H7 (cell line): ENCODE data around the gene C11orf71. TPM values are rescaled to one million over a fixed set of nuclear protein-coding genes. Genes with fewer than 3 reads are reported as not detected.
A peak's percentile ranks its signal among the peaks of the same experiment; 100 is the strongest.

ENCODE experiments used
- DNase-seq: peaks from one replicate; pipeline ENCODE4 v3.0.0; 2012
- H3K27me3 ChIP-seq: 2 replicates; pipeline ENCODE4 v1.6.0; 2011; ENCODE audit warnings: mild to moderate bottlenecking, low read length; ENCODE audit not compliant: control insufficient read depth, insufficient read depth
- H3K36me3 ChIP-seq: replicated peaks from 2 replicates; pipeline ENCODE4 v1.5.1; 2011; ENCODE audit warnings: low read length; ENCODE audit not compliant: control insufficient read depth, insufficient read depth
- H3K4me3 ChIP-seq: 2 replicates; pipeline ENCODE4 v1.5.1; 2011; ENCODE audit warnings: low read depth, mild to moderate bottlenecking, control low read depth, low read length, moderate library complexity; ENCODE audit not compliant: insufficient read depth
- total RNA-seq: library from RNA; depleted of rRNA; stranded (reverse); fragments of >200 nt; shearing (Covaris generic); gene quantifications from 2 replicates; pipeline ENCODE4 v1.2.3, GENCODE V29; 2014

Gene C11orf71
- total RNA-seq, 1 experiment from 2014 or later = 11.1 TPM

DNA sequence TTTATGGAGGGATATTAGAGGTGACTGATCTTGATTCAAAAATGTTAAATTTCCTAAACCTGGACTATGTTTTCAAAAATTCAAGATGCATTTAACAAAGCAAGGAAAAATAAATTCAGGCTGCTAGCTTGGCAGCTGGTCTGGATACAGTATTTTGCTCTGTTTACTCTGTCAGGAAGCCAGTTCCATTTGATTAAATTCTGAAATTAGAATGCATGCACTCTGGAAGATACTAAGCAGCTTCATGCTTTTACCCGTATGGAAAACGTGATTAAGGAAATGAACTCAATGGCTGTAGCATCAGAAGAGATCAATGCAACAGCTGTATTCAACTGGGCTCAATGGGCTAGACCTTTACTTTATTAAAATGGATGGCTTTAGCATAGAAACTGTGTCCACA is 14.2 kb downstream of the C11orf71 start:
- no peaks in the 10 kb centered on the region for H3K27me3 ChIP-seq
- H3K36me3 ChIP-seq = no peaks in the 10 kb centered on the region
- no peak overlapping the region for H3K4me3 ChIP-seq
- no peak for DNase-seq

DNA sequence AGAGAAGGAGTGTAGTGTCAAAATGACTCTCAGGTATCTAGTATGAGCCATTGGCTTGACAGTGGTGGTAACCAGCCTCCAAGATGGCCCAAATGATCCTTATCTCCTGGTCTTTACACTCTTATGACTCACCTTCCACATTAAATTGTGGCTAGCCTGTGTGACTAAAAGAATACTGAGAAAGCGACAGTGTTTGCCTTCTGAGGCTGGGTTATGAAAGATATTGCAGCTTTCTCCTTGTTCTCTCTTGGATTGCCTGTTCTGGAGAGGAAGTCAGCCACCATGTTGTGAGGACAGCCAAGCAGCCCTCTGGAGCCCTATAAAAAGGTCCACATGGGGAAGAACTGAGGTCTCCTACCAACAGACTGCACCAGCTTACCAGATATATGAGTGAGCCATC is 15.8 kb downstream of the C11orf71 start:
- Histone ChIP-seq H3K4me3 (no peak overlapping the region), H3K36me3 (no peaks in the 10 kb centered on the region), H3K27me3 (no peaks in the 10 kb centered on the region)
- no peak for DNase-seq

DNA sequence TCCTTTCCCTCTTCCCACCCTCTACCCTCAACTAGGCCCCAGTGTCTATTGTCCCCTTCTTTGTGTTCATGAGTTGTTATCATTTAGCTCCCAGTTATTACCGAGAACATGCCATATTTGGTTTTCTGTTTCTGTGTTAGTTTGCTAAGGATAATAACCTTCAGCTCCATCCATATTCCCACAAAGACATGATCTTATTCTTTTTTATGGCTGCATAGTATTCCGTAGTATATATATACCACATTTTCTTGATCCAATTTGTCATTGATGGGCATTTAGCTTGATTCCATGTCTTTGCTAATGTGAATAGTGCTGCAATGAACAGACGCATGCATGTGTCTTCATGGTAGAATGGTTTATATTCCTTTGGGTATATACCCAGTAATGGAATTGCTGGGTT is 17.8 kb downstream of the C11orf71 start:
- no peaks in the 10 kb centered on the region for H3K27me3 ChIP-seq
- DNase-seq = no peak

DNA sequence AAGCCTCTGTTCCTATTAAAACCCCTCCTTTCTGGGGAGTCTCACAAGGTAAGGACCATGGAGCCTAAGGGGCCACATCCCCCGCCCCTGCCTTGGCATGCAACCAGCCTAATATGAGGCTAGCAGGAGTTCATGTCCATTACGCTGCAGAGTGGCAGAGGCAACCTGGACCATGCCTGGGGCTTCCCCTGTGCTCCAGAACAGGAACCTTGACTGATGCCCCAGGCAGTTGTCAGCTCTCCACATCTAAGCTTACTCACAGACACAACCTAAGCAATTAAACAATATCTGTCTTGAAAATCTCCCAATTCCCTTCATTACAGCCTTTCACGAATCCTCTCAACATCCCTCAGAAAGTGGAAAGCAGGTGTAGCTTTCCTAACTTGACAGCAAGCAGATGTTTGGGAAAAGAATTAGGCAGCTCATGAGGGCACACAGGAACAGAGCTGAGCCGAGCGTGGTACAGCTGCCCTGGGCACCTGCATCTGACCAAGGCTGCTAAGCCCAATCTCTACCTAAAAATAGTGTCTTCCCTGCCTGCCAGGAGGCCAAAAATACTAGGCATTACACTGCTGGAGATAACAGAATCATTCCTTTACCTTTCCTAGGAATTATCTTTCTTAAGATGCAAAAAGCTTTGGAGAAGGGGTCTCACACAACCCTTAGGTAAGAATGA is 20.8 kb downstream of the C11orf71 start:
- Histone ChIP-seq H3K4me3 (no peak overlapping the region), H3K36me3 (no peaks in the 10 kb centered on the region), H3K27me3 (no peaks in the 10 kb centered on the region)
- DNase-seq = no peak

More for the DNA sequence above, 17.8 kb downstream of the C11orf71 start:
- Histone ChIP-seq H3K4me3 (no peak overlapping the region), H3K36me3 (no peaks in the 10 kb centered on the region)

DNA sequence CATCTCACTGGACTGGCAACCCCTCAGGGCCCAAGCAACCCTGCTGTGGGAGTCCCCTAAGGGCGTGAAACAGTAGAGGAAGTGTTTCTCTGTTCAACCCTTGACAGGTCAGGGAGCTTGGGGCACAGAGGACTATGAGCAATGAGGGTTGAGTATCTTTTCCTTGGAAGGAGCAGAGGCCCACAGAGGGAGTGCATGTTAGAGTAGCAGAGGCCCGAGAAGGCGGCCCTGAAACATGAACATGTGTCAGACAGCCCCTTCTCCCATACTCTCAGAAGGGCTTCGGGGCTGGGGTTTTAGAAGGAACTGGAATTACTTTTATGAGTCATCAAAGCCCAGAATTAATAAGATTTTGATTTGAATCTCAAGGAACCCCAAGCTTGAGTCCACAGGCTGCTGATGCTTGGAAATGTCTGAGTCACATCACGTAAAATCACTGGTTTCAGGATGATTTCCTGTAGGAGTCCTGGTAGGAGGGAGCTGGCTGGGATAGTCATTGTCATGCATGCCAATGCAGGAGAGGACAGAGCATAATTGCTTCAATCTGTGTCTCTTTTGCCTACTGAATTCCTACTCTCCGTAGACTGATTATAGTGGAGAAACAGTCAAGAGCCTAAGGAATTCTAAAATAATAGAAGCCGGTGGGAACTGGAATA is 22.6 kb downstream of the C11orf71 start:
- H3K27me3 ChIP-seq = no peaks in the 10 kb centered on the region
- H3K4me3 ChIP-seq = no peak overlapping the region
- DNase-seq = no peak
- no peaks in the 10 kb centered on the region for H3K36me3 ChIP-seq

DNA sequence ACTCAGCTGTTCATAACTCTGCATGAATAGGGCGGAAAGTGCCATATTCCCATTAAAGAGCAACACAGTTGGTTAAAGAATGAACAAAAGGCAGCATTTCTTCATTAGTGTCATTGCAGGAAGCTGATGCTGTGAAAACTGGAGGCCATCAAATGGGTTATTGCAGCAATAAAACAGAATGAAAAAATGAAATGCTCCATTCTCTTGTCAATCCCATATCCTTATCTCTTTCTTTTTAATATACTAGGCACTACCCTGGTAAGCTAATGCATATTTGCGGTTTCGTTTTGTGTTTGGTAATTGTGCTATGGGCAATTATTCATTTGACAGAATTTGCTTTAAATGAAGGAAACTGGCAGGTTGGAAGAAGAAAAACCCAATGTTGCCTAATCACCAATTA is 25.3 kb downstream of the C11orf71 start:
- Histone ChIP-seq H3K27me3 (no peaks in the 10 kb centered on the region), H3K36me3 (no peaks in the 10 kb centered on the region), H3K4me3 (no peak overlapping the region)
- no peak for DNase-seq

DNA sequence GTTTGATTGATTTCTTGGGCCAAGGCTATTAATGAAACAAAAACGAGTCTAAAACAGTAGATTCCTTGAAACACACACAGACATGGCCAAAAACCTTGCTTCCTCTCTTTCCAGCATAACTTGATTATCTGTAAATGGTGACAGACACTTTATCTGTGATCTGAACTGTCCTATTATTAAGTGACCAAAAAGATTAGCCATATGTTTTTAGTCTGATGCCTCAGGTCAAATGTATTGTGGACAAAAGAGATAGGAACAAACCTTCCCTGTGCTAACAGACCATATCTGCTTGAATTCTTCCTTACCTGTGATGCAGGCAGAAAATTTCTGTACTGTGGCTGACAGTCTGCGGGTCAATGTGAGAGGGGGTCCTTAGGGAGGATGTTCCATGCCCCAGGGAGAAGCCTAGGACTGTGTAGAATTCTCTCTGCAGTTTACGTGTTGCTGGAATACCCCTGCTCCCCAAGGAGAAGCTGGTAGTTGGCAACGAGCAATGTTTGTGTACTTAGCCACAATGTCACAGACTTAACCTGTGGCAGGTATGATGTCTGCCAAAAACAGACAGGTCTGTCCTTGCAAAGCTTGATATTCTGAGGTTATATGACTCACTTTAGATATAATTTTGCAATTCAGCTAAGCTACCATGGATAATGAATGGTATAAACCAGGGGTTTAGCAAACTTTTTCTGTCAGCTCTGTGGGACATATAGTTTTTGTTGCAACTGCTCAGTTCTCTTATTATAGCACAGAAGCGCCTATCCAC is 31.2 kb downstream of the C11orf71 start:
- Histone ChIP-seq H3K36me3 (no peaks in the 10 kb centered on the region), H3K4me3 (no peak overlapping the region), H3K27me3 (no peaks in the 10 kb centered on the region)
- no peak for DNase-seq

DNA sequence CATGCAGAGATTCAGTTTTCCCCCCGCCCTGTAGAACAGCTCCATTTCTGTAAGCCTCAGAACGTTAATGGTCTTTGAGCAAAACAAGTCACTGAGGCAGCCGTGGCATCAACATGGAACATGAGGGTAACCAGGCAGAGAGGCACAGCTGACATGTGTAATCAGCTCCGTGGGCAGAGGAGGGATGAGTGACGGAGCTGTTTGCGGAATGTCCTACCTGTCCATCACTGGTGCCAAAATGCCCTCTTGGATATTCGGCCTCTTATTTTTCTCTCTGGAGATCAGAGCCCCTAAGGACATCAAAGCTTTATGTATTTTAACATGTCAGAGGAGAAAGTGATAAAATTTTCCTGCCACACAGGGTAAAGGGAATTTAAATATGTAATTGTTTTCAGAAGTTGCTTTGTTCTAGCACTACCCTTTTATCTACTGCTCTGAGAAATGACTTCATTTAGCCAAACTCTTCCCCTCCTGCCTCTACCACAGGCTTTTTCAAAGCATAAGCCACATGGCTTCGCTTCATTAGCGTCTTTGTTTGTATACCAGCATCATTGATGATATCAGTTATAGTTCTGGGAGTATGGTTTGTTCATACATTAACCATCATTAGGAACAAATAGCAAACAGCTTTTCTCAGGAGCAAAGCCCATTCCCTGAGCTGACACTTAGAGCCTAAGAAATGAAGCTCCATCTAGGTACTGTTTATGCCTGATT is 32.9 kb downstream of the C11orf71 start:
- Histone ChIP-seq H3K27me3 (no peaks in the 10 kb centered on the region), H3K4me3 (no peak overlapping the region), H3K36me3 (no peaks in the 10 kb centered on the region)
- no peak for DNase-seq

DNA sequence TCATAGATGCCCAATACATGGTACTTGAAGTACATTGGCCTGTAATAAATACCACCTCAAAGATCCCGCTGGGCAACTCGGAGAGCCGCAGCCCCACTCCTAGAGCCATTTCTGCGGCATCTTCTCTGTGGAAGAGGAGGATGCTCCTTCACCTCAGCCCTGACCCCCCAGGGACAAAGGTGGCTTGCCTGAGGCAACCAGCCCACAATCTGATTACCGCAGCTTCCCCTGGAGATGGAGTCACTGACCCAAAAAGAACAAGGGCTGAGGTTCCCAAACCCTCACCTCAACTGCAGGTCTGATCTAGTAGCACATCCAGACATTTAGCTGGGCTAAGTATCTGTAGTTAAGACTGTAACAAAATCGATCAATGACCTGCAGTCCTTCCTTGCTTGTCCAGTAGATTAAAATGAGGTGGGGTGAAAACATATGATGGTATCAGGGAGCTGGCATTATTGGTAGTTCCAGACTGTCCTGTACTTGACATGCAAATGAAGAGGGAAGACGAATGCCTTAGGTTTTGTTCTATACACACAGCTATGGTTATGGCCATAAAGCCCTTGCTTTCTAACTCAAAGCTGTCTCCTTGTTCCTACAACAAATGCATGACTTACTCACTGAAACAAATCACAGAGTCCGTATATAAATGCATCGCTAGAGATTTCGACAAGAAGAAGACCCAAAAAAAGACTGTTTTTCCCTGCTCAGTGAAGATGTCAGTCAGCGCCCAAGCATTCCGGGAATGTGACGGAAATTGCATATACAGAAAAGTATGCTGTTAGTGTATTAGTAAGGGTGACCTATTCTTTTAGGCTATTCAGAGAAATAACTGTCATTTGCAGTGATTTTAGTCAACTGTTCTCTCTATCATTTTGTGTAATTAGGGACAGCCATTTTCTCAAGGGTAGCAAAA is 33.7 kb downstream of the C11orf71 start:
- DNase-seq = no peak
- Histone ChIP-seq H3K4me3 (no peak overlapping the region), H3K36me3 (no peaks in the 10 kb centered on the region), H3K27me3 (no peaks in the 10 kb centered on the region)

DNA sequence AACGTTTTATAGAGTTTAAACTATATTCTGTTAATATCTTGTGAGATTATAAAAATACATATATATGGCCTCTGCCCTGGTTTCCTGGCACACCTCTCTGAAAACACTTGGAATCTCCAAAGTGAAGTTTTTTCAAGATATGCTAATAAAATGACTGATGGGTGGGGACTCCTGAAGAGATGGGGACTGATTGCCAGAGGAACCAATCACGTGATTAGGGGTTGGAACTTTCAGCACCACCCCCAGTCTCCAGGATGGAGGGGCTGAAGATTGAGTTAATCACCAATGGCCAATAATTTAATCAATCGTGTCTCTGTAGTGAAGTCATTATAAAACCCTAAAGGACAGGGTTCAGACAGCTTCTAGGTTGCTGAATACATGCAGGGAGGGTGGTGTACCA is 37.4 kb downstream of the C11orf71 start:
- H3K27me3 ChIP-seq = no peaks in the 10 kb centered on the region
- H3K36me3 ChIP-seq = no peaks in the 10 kb centered on the region
- H3K4me3 ChIP-seq = no peak overlapping the region
- peak; percentile 36 for DNase-seq

DNA sequence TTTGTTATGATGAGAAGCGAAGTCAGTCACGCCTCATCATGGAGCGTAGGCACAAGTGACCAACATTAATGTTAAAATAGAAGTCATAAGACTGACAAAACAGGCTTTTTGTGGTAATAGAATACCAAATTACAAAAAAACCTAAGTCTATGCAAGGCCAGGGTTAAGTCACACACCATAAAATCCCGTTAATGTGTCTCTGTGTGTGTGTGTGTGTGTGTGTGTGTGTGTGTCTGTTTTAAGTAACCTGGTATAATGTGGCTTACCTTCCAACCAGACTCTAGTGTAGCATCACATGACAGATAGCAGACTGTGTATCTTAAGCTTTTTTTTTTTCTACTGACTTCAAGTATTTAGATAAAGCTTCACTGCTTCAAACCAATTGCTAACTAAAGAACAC is 38.0 kb downstream of the C11orf71 start:
- no peak for DNase-seq
- Histone ChIP-seq H3K36me3 (no peaks in the 10 kb centered on the region), H3K4me3 (no peak overlapping the region), H3K27me3 (no peaks in the 10 kb centered on the region)

DNA sequence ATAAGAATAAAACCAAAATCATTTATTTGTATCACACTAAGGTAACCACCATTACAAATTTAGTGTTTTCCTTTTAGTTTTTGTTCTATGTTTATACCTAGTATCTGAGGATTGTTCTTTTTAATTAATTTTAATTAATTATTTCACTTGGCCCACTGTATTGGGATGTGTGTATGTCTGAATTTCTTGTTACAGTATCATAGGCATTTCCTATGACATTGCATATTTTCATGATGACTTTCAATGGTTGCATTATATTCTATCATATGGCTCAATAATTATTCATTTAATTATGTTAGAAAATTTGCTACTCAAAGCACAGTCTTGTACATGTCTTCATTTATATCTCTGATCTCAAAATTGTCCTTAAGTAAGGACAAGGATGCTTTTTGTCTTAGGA is 41.0 kb downstream of the C11orf71 start:
- no peak overlapping the region for H3K4me3 ChIP-seq
- no peak for DNase-seq
- H3K36me3 ChIP-seq = no peaks in the 10 kb centered on the region
- no peaks in the 10 kb centered on the region for H3K27me3 ChIP-seq

DNA sequence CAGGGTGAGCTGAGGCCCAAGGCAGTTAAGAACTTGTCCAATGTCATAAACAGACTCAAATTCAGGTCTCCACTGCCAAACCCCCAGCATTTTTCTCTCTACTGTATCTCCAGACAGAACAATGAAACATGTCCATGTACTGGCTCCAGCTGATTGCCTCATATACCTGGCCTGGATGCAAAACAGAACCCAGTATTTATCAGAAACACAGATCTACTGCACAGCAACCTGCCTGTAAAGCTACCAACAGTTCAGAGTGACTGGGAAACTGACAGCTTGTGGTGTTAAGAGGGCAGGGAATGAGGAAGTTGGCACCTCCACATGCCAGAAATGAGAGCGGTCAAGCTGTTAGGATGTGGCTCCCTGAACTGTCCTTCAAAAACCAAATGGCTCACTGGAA is 41.6 kb downstream of the C11orf71 start:
- no peak overlapping the region for H3K4me3 ChIP-seq
- no peaks in the 10 kb centered on the region for H3K27me3 ChIP-seq
- DNase-seq = no peak
- no peaks in the 10 kb centered on the region for H3K36me3 ChIP-seq

DNA sequence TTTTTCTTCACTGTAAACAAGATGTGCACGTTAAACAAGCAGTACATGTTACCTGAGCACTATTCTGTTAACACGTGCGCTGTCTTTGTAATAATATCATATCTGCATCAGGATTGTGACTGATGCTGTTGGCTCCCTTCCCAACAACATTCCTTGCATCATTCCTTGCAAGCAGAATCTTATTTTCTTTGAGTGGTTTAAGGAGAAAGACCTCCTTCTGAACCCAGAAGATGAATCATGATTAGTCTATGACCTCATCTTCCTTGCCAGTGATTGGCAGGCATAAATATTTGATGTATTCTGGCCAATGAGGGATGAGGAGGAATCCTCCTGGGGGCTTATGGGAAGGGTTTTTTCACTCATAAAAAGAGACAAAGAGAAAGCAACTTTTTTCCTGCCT is 46.2 kb downstream of the C11orf71 start:
- H3K4me3 ChIP-seq = no peak overlapping the region
- no peak for DNase-seq
- H3K36me3 ChIP-seq = no peaks in the 10 kb centered on the region
- H3K27me3 ChIP-seq = no peaks in the 10 kb centered on the region
